GM21390 (cell line): ENCODE measurements around the gene C14orf93.
"Not testable (repeated sequence)": the region's sequence is repeated elsewhere in the genome, so short reads cannot be mapped to it uniquely, and the experiment has no call there.

ENCODE experiments used
- ATAC-seq: cut with Tn5 transposase; IDR thresholded peaks from one replicate; pipeline ENCODE4 v1.9.1; 2021; ENCODE audit not compliant: unreplicated experiment

Gene C14orf93

GRCh38 chr14:23023022-23023794 is 13.3 kb upstream of the C14orf93 start:
- no peak for ATAC-seq

DNA sequence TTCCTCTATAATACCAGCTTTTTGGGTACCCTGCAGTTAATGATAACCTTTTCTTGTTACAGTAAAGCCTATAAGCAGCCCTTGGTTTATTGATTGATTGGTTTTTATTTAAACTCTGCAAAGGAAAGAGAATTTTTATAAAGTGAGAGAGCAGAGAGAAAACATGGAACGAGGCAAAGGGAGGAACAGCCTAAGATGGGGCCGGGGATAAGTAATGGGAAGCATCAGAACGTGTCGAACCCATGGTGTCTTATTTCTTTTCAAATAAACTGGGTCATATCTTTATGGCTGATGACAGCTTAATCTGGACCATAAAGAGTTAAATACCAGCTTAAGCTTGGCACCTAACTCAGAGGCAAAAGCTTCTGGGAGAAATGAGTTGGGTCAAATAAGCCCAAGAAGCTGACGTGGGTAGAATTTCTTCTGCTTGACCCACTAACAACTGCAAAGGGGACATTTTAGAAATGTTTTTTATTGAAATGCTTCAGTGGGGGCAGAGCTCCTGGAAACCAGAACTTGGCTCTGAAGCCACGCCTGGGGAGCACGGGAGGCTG is 12.0 kb upstream of the C14orf93 start:
- no peak for ATAC-seq

DNA sequence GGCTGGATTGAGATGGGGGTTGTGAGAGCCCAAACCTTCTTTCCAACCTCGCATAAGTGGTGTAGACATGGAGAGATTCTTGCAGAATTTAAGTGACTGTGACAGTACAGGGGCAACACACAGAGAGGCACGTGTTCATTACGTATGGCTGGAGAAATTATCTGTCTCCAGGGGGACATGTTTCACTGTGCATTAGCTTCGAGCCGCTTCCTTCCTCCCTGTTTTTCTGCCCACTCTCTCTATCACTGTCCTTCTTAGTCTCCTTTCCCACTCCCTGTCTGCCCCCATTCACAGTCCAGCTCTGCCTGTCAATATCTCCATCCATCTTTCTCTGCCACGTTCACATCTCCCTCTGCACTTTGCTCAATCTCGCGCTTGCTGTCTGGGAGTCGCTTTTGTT is 11.5 kb upstream of the C14orf93 start:
- ATAC-seq: no peak

DNA sequence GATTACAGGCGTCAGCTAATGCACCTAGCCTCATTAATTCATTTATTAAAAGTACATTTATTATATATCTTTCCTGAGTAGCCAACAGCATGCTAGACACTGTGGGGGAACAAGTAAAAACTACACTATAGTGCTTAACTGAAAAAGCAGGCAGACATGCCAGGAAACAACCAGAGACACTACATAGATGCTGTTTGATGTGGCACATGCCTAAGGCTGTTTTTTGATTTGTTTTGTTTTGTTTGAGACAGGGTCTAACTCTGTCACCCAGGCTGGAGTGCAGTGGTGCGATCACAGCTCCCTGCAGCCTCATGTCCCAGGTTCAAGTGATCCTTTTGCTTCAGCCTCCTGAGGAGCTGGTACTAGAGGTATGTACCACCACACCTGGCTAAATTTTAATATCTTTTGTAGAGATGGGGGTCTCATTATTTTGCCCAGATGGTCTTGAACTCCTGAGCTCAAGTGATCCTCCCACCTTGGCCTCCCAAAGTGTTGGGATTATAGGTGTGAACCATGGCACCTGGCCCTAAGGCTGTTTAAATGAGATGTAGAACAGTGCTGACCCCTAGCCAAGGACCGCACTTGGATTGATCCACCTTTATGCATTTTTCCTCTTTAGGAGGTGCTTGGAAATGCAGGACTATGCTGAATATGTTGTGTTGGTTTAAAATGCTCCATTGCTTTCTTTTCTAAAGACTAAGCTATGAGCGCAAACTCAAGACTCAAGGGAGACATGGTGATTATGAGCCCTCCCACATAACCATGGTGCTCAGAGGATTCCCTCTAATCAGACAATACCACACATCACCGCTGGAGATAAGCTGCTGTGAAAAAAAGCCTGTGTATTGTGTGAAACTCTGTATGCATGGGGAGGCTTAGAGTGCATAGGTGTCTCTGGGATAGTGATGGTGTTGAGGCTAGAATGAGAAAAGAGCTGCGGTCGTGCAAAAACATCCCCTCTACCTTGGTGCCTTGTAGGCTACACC is 10.5 kb upstream of the C14orf93 start:
- ATAC-seq: no peak

- no peak for ATAC-seq
These were observed 8.2 kb upstream of the C14orf93 start for GRCh38 chr14:23018107-23018506.

- no peak for ATAC-seq
These were observed 7.1 kb upstream of the C14orf93 start for GRCh38 chr14:23017091-23017490.

GRCh38 chr14:23015618-23016017 is 5.7 kb upstream of the C14orf93 start:
- ATAC-seq: no peak

GRCh38 chr14:23013749-23014054 is 3.8 kb upstream of the C14orf93 start:
- not testable (repeated sequence) for ATAC-seq

DNA sequence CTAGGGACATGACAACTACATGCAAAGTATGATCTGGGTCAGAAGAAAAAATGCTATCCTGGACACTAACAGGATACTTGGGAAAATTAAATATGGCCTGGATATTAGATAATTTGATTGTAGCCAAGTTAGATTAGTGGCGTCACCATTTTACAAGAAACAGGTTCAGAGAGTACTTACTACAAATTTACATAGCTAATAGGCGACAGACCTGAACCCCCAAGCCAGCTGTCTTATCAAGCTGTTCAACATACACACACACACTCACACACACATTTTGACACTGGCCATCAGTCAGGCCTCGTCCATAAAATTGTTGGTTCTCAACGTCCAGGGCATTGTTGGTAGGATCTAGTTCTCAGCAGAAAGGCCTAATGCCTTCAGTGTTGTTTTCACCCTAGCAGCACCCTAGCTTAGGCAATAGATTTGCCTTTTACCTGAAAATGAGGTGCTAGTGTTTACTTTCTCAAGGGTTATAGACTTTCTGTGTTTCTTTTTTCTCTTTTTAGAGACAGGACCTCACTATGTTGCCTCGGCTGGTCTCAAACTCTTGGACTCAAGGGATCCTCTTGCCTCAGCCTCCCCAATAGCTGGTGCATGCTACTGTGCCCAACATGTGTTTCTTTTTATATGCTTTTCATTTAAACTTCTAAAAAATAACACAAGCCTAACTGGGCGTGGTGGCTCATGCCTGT is 3.3 kb upstream of the C14orf93 start:
- no peak for ATAC-seq

DNA sequence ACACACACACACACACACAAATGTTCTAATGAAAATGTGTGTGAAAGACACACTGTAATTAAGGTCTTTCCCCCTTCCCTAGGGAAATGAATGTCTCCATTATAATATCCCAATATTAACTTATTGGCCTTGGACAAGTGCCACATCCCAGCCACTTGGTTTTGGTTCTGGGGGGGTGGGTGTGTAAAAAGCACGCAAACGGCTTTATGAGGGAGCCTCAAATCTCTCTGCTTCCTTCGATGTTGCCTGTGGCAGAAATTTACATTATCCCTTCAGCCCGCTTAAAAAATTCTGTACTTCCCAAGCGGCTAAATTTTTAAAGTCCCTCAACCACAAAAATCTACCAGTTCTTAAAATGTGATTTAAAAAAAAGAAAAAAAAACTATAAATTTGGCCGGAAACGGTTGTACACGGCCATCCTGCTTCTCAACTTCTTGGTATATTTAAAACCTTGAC is 432 bp downstream of the C14orf93 start:
- no peak for ATAC-seq

DNA sequence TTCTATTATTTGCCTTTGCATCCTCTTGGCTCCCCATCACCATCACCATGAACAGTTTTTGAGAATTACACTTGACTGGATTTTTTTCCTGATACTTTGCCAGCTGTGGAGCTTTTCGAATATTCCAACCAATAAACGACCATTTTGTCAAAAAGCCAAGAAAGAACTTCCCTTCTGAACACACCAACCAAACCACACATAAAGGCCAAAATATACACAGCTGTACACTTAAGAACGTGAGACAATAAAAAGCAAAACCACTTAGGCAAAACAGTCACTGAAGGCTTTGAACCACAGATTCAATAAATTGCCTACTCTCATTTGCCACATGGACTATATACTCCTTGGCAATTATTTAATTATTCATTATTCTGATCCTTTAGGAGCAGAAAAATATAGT is 1.1 kb downstream of the C14orf93 start:
- no peak for ATAC-seq

GRCh38 chr14:23006544-23007419 is 3.2 kb downstream of the C14orf93 start:
- peak; percentile 89 for ATAC-seq

GRCh38 chr14:23006188-23006534 is 3.8 kb downstream of the C14orf93 start:
- ATAC-seq: no peak

DNA sequence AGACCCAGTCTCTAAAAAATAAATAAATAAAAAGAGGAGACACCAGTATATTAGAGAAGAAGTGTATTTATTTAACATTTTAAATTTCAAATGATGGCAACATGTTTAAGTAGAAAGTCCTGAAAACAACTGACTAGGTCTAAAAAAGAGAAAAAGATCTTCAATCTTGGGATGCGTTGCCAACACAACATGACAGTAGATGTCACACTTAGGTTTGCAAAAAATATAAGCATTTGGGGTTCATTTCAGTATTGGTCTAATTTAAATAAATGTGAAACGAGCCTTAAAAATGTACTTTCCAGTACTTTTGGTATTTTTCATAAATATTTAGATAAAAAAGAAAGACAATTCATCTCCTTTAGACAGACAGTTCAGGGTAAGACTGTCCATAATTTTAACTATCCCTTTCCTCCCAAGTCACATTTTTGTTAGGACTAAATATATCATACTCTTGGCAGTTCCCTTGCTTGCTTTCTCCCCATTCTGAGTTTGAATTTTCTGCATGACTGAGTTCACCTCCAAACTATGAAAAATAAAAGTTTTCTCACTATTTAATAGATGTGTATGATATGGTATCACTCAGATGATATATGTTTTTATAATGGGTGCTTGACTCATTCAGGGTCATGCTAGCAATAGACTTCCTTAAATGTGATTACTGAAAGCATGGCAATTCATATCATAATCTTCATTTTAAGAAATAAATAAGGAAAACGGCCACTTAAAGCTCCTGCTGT is 4.3 kb downstream of the C14orf93 start:
- ATAC-seq: no peak

DNA sequence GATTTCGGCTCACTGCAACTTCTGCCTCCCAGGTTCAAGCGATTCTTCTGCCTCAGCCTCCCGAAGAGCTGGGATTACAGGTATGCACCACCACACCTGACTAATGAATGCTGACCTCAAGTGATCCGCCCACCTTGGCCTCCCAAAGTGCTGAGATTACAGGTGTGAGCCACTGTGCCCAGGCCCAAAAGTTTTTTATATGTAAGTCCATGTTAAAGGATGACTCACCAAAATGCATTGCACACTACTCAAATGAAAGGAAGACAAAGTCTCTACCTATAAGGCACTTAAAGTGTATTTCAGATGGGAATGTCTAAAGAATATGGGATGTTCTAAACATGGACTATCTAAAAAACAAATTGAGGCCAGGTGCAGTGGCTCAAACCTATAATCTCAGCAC is 5.7 kb downstream of the C14orf93 start:
- ATAC-seq: not testable (repeated sequence)

GRCh38 chr14:23002592-23002991 is 7.4 kb downstream of the C14orf93 start:
- ATAC-seq: no peak

GRCh38 chr14:23000860-23001259 is 9.1 kb downstream of the C14orf93 start:
- no peak for ATAC-seq

DNA sequence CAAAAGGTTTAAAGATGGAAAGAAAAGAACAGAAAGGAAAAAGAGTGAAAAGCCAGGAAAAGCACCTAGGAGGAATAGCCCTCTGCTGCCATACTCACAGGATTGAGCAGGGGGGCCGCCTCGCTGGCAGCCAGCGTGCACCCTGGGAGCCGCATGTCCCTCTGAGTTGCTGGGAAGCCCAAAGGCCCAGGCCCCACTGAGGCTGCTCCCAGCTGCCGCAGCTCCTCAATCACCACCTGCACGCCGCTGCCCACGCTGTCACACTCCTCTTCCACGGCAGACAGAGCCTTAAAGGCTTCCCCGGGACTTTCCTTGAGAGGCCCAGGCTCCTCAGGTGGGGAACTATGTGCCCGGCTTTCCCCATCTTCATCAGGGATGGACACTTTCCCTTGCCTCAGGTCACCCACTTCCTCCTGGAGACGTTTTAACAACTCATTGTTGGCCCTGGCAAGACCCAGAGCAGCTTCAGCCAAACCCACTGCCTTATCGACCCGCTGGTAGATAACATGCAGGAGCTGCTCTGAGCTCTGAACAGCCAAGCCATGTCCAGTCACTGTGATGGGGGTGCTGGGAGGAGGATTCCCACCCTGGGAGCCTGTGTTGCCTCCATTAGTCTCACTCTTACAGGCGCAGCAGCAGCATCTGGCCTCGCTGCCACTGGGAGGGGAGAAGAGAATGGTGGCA is 11.5 kb downstream of the C14orf93 start:
- no peak for ATAC-seq
